BJ (cell line): ENCODE results near the gene GREM1. TPM values are rescaled to one million over a fixed set of nuclear protein-coding genes. Genes with fewer than 3 reads are reported as not detected.

ENCODE experiments used
- CTCF ChIA-PET: fragments of 350-600 bp; formaldehyde crosslinking; extraction: SDS; loops from one replicate; lab custom pipeline; 2021; ENCODE audit warnings: antibody characterized with exemption, inconsistent platforms; lab: Yijun Ruan, JAX
- POLR2A ChIA-PET: fragments of 300-600 bp; sonication (Branson Sonifier 250); formaldehyde crosslinking; extraction: SDS; loops from one replicate; lab custom pipeline; 2021; ENCODE audit warnings: antibody characterized with exemption; lab: Charles Lee
- DNase-seq: peaks from one replicate; pipeline ENCODE4 v3.0.0-alpha.2; 2011; ENCODE audit warnings: low read depth
- H3K27me3 ChIP-seq: 2 replicates; pipeline ENCODE4 v1.6.0; 2011; ENCODE audit warnings: low read length; ENCODE audit not compliant: control insufficient read depth, insufficient read depth
- H3K36me3 ChIP-seq: 2 replicates; pipeline ENCODE4 v1.5.1; 2011; ENCODE audit warnings: low read length; ENCODE audit not compliant: control insufficient read depth, insufficient read depth
- H3K4me3 ChIP-seq: 2 replicates; pipeline ENCODE4 v1.5.1; 2011; ENCODE audit warnings: low read depth, mild to moderate bottlenecking, control low read depth, low read length
- polyA plus RNA-seq: library from polyadenylated mRNA; depleted of rRNA; stranded (reverse); fragments of >200 nt; gene quantifications from 2 replicates; pipeline ENCODE4 v1.2.3, GENCODE V29; 2011
- TF ChIP-seq, protein P1 (sequence below): IDR thresholded peaks from 2 replicates; pipeline ENCODE4 v1.5.1; 2011; ENCODE audit warnings: low read depth, mild to moderate bottlenecking, control low read depth, inconsistent platforms, low read length, moderate library complexity; ENCODE audit not compliant: insufficient read depth

The GREM1 gene
- polyA plus RNA-seq, 1 experiment: 2,694 TPM

DNA sequence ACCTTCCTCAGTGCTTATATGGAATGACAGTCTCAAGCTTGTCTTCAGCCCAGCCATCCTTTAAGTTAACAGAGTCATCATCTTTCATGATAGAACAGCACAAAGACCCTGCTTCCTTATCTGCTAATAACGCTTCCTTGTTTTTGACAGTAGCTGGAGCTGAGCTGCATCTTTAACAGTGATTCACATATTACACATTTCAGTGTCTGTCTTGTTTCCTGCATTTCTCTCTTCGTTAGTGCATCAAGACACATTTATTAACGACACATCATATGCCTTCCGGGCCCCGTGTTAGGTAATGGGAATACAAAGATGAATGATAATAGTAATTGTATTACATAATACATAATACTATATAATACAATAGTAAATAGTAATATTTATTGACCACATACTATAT, 30.2 kb upstream of the GREM1 start:
- ChIA-PET CTCF (no interaction called here), POLR2A (interaction anchor here (0.5 kb wide), 1 partner anchor 121 kb away, joined by 11 read pairs; no protein-coding TSS in a partner anchor)
- TF ChIP-seq, protein P1, sequence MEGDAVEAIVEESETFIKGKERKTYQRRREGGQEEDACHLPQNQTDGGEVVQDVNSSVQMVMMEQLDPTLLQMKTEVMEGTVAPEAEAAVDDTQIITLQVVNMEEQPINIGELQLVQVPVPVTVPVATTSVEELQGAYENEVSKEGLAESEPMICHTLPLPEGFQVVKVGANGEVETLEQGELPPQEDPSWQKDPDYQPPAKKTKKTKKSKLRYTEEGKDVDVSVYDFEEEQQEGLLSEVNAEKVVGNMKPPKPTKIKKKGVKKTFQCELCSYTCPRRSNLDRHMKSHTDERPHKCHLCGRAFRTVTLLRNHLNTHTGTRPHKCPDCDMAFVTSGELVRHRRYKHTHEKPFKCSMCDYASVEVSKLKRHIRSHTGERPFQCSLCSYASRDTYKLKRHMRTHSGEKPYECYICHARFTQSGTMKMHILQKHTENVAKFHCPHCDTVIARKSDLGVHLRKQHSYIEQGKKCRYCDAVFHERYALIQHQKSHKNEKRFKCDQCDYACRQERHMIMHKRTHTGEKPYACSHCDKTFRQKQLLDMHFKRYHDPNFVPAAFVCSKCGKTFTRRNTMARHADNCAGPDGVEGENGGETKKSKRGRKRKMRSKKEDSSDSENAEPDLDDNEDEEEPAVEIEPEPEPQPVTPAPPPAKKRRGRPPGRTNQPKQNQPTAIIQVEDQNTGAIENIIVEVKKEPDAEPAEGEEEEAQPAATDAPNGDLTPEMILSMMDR: no peak
- no peaks in the 10 kb centered on the region for H3K36me3 ChIP-seq
- no peak for DNase-seq
- no peaks in the 10 kb centered on the region for H3K27me3 ChIP-seq
- no peak overlapping the region for H3K4me3 ChIP-seq

DNA sequence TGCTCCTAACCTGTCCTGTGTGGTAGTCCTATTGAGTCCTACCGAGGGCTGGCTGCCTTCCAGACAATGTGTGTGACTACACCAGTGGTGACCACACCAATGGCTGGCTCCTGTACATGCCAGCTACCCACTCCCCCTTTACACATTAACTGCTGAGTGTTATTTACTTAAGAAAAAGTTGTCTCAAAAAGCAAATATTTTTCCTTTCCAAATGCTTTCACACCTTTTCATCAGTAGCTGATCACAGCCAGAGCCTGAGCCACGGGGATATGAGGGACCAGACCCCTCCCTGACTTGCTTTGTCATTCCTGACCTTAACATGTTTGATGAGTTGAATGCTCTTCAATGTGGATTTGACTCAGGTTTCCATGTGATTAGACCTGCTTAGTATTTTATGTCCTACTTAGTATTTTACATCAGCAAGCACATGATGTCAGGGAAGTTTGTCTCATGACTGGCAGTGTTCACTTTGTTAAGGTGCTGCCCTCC, 29.6 kb upstream of the GREM1 start:
- Histone ChIP-seq H3K4me3 (no peak overlapping the region), H3K27me3 (no peaks in the 10 kb centered on the region), H3K36me3 (no peaks in the 10 kb centered on the region)
- TF ChIP-seq, protein P1: no peak
- DNase-seq: no peak
- CTCF ChIA-PET: interaction anchor here (0.6 to 2.5 kb wide), 2 partner anchors 12 to 100 kb away, joined by 4 to 7 read pairs; no protein-coding TSS in a partner anchor
- POLR2A ChIA-PET: interaction anchor here (0.5 kb wide), 1 partner anchor 121 kb away, joined by 11 read pairs; no protein-coding TSS in a partner anchor

DNA sequence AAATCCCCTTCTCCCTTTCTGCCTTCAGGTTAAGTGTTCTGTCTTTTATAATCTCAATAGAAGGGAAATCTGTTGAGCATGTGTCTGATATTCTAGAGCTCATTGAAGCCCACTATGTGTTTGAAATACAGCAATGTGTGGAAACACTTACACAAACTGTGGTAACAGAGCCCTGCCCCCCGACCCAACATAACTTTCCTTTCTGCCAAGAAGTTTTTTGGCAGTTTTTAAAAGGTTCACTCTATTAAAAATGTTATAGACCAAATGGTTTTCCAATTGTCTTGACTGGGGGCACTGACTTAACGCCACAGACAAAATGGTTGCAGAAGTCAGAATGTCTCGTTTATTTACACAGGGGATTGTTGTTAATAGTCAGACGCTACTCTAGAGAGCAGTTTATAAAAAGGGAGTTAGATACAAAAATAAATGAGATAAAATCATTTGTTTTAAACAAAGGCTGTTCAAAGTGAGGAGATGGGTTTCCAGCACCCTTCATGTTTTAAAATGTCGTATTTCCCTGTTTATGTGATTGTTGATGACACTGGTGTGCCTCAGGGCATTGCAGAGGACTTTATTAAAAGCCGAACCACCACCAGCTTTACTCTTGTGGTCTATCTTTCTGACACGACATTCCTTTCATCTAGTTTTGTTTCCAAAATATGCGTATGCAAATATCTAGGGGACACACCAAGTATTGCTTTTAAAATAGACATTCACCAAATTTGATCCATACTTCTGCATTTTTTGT, 26.7 kb upstream of the GREM1 start:
- no peak for DNase-seq
- CTCF ChIA-PET: interaction anchor here (0.7 to 2.0 kb wide), 2 partner anchors 13 to 16 kb away, joined by 4 to 5 read pairs; no protein-coding TSS in a partner anchor

DNA sequence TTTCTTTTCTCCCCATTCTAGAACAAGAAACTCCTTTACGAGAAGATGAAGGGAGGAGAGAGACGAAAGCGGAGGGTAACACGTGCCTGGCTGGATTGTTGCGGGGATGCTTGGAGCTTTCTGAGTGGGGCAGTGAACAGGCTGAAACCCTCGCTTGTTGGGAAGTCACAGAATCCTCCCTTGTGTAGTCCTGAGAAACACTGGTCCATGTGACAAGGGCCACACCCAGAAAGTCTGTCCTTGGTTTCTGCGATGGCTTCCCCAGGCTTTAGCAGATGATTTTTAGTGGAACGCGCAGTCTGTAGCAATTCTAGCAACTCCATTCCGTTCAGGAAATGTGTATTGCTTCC, 26.1 kb upstream of the GREM1 start:
- no peak for DNase-seq
- TF ChIP-seq, protein P1: no peak
- CTCF ChIA-PET: interaction anchor here (2.0 kb wide), 1 partner anchor 15 kb away, joined by 4 read pairs; no protein-coding TSS in a partner anchor

More for the DNA sequence above, 26.7 kb upstream of the GREM1 start:
- POLR2A ChIA-PET: no interaction called here
- Histone ChIP-seq H3K27me3 (no peaks in the 10 kb centered on the region), H3K36me3 (no peaks in the 10 kb centered on the region), H3K4me3 (no peak overlapping the region)
- TF ChIP-seq, protein P1: no peak

DNA sequence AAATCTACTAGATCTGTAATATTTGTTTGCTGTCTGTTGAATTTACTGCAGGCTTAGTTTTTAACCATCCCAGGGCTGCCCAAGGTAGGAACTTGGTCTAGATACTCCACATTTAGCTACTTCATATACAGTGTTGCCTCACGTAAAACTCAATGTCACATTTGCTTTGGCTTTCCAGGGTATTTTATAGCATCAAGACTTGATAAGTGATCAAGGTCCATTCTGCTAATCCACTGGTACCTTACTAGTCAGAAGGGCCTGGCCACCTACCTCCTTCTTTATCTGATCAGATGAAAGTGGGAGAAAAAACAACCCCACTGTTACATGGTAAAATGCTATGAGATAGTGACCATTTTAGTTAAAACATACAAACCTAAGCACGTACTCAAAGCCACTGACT, 25.5 kb upstream of the GREM1 start:
- DNase-seq: no peak
- Histone ChIP-seq H3K4me3 (no peak overlapping the region), H3K36me3 (no peaks in the 10 kb centered on the region), H3K27me3 (no peaks in the 10 kb centered on the region)
- CTCF ChIA-PET: no interaction called here
- TF ChIP-seq, protein P1: no peak
- POLR2A ChIA-PET: no interaction called here

More for the DNA sequence above, 26.1 kb upstream of the GREM1 start:
- Histone ChIP-seq H3K27me3 (no peaks in the 10 kb centered on the region), H3K4me3 (no peak overlapping the region), H3K36me3 (no peaks in the 10 kb centered on the region)
- POLR2A ChIA-PET: no interaction called here
